ENCODE data around the gene KRT13. TPM values are rescaled to one million over a fixed set of nuclear protein-coding genes. Genes with fewer than 3 reads are reported as not detected.
A peak's percentile ranks its signal among the peaks of the same experiment; 100 is the strongest.

The KRT13 gene
- total and polyA plus RNA-seq, 9 of the 15 experiments (the other 6 are each of a cell fraction or from before 2014, with no cell fraction given): 0.11 to 1.1 (median 0.24) TPM; not detected in 3

- no peak for TF ChIP-seq PBX2 (CRISPR knock-in tag; IDR thresholded peaks at IDR 0.05; ENCODE audit: low read depth)
- peak; percentile 63 for TF ChIP-seq PBX2 (tag; conservative IDR thresholded peaks at IDR 0.05; ENCODE audit: low read depth)
- peak; percentile 74 for TF ChIP-seq MEIS2 (IDR thresholded peaks at IDR 0.05; ENCODE audit: partially characterized antibody)
- no peak for TF ChIP-seq TRIM25 (IDR thresholded peaks at IDR 0.05; ENCODE audit: borderline replicate concordance)
- no peak for TF ChIP-seq ZBTB43 (CRISPR knock-in tag; IDR thresholded peaks at IDR 0.05)
- no peak for TF ChIP-seq ZSCAN29 (IDR thresholded peaks at IDR 0.05)
- no peak for TF ChIP-seq ZNF175 (CRISPR knock-in tag; IDR thresholded peaks at IDR 0.05; ENCODE audit: low read depth)
- no peak for TF ChIP-seq ZNF3 (CRISPR knock-in tag; IDR thresholded peaks at IDR 0.05)
- Histone ChIP-seq H3K27me3 (ENCODE audit: control insufficient read depth in 2 of 2, insufficient read depth in 2 of 2, low read length in 2 of 2) (no peaks in the 10 kb centered on the region), H3K4me1 (replicated peaks in 1 of 2; ENCODE audit: control insufficient read depth in 2 of 2, insufficient read depth in 2 of 2, low read length in 2 of 2) (peaks cover 39 to 44% of the 10 kb centered on the region in 2 experiments), H4K20me1 (replicated peaks; ENCODE audit: control insufficient read depth, insufficient read depth, low read length) (no peaks in the 10 kb centered on the region), H3K79me2 (ENCODE audit: control insufficient read depth, insufficient read depth, low read length) (no peaks in the 10 kb centered on the region), H3K9me3 (replicated peaks; ENCODE audit: control insufficient read depth, insufficient read depth, low read depth, low read length) (no peaks in the 10 kb centered on the region), H3K27ac (ENCODE audit: extremely low read depth, low read depth, low read length) (no peak overlapping the region), H2AFZ (ENCODE audit: low read depth, low read length) (peak overlapping the region; percentile 33; the same call in 1 of the 2 replicates), H3K36me3 (ENCODE audit: control insufficient read depth, insufficient read depth, low read length) (no peaks in the 10 kb centered on the region; the same call in 2 of the 3 replicates), H3K9ac (ENCODE audit: insufficient read depth in 1 of 2, low read depth in 2 of 2, low read length in 2 of 2) (peak overlapping the region in 1 of 2 experiments; percentile 31; a peak in 1 of 4 replicates), H3K4me3 (no peak overlapping the region), H3K9me1 (ENCODE audit: control insufficient read depth, insufficient read depth, low read length) (no peaks in the 10 kb centered on the region), H3K4me2 (ENCODE audit: insufficient read depth, low read length) (no peak overlapping the region)
- CTCF ChIA-PET (ENCODE audit: low intra/inter-chr PET ratio): no interaction called here
- FAIRE-seq (no peak), DNase-seq (ENCODE audit: extremely low read depth in 1 of 4, low spot score in 3 of 4) (no peak), ATAC-seq (no peak)
- in situ Hi-C loops (cut with MboI) (no loop called here), intact Hi-C loops (cut with micrococcal nuclease) (no loop called here)
- BruUV-seq (replicated peaks): no TSS peak
- WGBS (ENCODE audit: insufficient coverage, low coverage, missing lambda C conversion rate): 37% methylated on average over 10 of the region's 10 CpGs
- POLR2A ChIA-PET: interaction anchor here (0.6 kb wide), 1 partner anchor 103 kb away, joined by 3 read pairs; no protein-coding TSS in a partner anchor
Observed at GRCh38 chr17:41507315-41507880, 2.0 kb upstream of the KRT13 start.
